OCI-LY3 (cell line): ENCODE results near the gene OMA1.
"Not testable (repeated sequence)": the region's sequence is repeated elsewhere in the genome, so short reads cannot be mapped to it uniquely, and the experiment has no call there.

Experiments
- H2AFZ ChIP-seq: fragments of 200-600, 300-600 bp; shearing (Covaris generic); 2 replicates; pipeline ENCODE4 v1.6.0; 2014; ENCODE audit warnings: antibody characterized with exemption, low read depth, low read length
- H3K27ac ChIP-seq: fragments of 200-600, 300-600 bp; sonication (generic); 2 replicates; pipeline ENCODE4 v1.5.1; 2014; ENCODE audit warnings: mild to moderate bottlenecking, low read length, moderate library complexity, mixed read lengths
- H3K27me3 ChIP-seq: fragments of 200-600, 300-600 bp; sonication (generic); 2 replicates; pipeline ENCODE4 v1.6.1; 2014; ENCODE audit warnings: low read depth, low read length, mixed read lengths
- H3K36me3 ChIP-seq: fragments of 200-600, 300-600 bp; sonication (generic); replicated peaks from 2 replicates; pipeline ENCODE3; 2014; ENCODE audit warnings: low read depth, low read length, mixed read lengths
- H3K4me1 ChIP-seq: fragments of 300-600, 200-600 bp; sonication (generic); 2 replicates; pipeline ENCODE4 v1.6.1; 2014; ENCODE audit warnings: low read length, mixed read lengths
- H3K4me2 ChIP-seq: fragments of 200-600, 300-600 bp; sonication (generic); 2 replicates; pipeline ENCODE4 v1.6.1; 2014; ENCODE audit warnings: low read length, mixed read lengths
- H3K4me3 ChIP-seq: fragments of 300-600, 200-600 bp; sonication (generic); 2 replicates; pipeline ENCODE4 v1.5.1; 2014; ENCODE audit warnings: antibody characterized with exemption, mild to moderate bottlenecking, low read length, moderate library complexity
- H3K79me2 ChIP-seq: fragments of 300-600, 200-600 bp; shearing (Covaris generic); 2 replicates; pipeline ENCODE4 v1.6.1; 2014; ENCODE audit warnings: mild to moderate bottlenecking, low read length, mixed read lengths
- H3K9ac ChIP-seq: fragments of 300-600, 200-600 bp; shearing (Covaris generic); 2 replicates; pipeline ENCODE4 v1.6.0; 2014; ENCODE audit warnings: mild to moderate bottlenecking, low read length, moderate library complexity
- H3K9me3 ChIP-seq: fragments of 200-600, 300-600 bp; shearing (Covaris generic); 2 replicates; pipeline ENCODE4 v1.6.1; 2014; ENCODE audit warnings: low read length, mixed read lengths; ENCODE audit not compliant: insufficient read depth
- H4K20me1 ChIP-seq: fragments of 200-600, 300-600 bp; sonication (generic); 2 replicates; pipeline ENCODE4 v1.6.1; 2016; ENCODE audit warnings: low read length, mixed read lengths; ENCODE audit not compliant: insufficient read depth
- EZH2phosphoT487 ChIP-seq: fragments of 200-600 bp; shearing (Covaris generic); IDR thresholded peaks from 2 replicates; pipeline ENCODE4 v1.6.1; 2018; ENCODE audit warnings: antibody characterized with exemption, mixed run types, low read depth
- TF ChIP-seq, protein P1 (sequence below): fragments of 200-600, 300-600 bp; sonication (generic); IDR thresholded peaks from 2 replicates; pipeline ENCODE4 v1.5.1; 2014; ENCODE audit warnings: antibody characterized with exemption, low read length, low read depth

Gene OMA1

DNA sequence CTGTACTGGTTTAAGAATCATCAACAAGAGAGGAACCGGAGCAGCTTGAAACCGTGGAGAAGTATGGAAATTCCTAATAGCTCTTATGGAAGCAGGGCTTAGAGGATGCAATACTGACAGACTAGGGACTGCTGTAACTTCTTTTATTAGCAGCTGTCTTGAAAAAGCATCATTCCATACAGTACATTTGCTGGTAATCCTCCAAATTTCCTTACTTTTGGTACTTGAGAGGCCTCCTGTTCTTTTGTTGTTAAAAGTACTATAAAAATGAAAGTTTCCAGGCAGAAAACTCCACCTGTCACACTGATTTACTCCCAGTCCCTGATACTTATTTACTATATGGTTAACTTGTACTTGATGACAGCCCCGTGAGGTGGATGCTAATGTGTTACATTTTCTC is 7.7 kb downstream of the OMA1 start:
- TF ChIP-seq, protein P1, sequence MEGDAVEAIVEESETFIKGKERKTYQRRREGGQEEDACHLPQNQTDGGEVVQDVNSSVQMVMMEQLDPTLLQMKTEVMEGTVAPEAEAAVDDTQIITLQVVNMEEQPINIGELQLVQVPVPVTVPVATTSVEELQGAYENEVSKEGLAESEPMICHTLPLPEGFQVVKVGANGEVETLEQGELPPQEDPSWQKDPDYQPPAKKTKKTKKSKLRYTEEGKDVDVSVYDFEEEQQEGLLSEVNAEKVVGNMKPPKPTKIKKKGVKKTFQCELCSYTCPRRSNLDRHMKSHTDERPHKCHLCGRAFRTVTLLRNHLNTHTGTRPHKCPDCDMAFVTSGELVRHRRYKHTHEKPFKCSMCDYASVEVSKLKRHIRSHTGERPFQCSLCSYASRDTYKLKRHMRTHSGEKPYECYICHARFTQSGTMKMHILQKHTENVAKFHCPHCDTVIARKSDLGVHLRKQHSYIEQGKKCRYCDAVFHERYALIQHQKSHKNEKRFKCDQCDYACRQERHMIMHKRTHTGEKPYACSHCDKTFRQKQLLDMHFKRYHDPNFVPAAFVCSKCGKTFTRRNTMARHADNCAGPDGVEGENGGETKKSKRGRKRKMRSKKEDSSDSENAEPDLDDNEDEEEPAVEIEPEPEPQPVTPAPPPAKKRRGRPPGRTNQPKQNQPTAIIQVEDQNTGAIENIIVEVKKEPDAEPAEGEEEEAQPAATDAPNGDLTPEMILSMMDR, result no peak
- no peak for TF ChIP-seq EZH2phosphoT487
- Histone ChIP-seq H2AFZ (no peak overlapping the region), H3K4me1 (no peaks in the 10 kb centered on the region), H3K4me3 (no peak overlapping the region), H4K20me1 (no peaks in the 10 kb centered on the region), H3K36me3 (no peaks in the 10 kb centered on the region), H3K27ac (no peak overlapping the region), H3K79me2 (no peaks in the 10 kb centered on the region), H3K9me3 (no peaks in the 10 kb centered on the region), H3K9ac (no peak overlapping the region), H3K27me3 (no peaks in the 10 kb centered on the region), H3K4me2 (no peak overlapping the region)

DNA sequence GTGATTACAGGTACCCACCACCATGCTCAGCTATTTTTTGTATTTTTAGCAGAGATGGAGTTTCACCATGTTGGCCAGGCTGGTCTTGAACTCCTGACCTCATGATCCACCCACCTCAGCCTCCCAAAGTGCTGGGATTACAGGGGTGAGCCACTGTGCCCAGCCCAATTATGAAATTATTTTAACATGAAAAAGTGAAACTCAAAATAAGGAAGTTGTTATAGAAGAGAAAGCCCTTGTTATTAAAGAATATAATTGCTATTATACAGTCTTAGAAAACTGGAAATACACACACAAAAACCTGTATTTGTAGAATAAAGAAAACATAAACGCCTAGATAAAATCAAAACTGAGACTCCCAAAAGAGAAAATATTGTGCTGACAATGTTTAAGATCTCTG is 14.7 kb downstream of the OMA1 start:
- not testable (repeated sequence) for H3K27me3 ChIP-seq, H3K9ac ChIP-seq, H3K4me2 ChIP-seq, H3K36me3 ChIP-seq, H3K79me2 ChIP-seq, H3K4me3 ChIP-seq, H4K20me1 ChIP-seq, H2AFZ ChIP-seq, H3K27ac ChIP-seq, H3K9me3 ChIP-seq, H3K4me1 ChIP-seq

DNA sequence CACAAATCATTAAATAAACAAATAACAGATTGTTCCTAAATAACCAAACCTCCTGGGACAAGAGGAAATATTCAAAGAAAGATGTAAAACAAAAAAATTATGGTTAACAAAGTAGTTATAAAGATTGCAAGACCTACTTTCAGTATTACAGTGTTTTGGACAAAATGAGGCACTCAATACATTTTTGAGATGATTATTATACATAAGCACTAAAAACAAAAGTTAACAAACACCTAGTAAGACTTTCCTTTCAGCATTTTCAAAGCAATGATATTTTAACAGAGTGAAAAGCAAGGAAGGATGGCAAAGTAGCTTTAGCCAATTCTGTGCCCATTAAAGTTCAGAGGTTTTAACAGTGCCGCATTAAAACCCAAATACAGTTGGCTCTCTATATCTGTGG is 17.2 kb downstream of the OMA1 start:
- H3K9me3 ChIP-seq, result no peaks in the 10 kb centered on the region
- no peaks in the 10 kb centered on the region for H3K79me2 ChIP-seq
- H3K27ac ChIP-seq, result no peak overlapping the region
- peaks cover 5% of the 10 kb centered on the region; the same call in 1 of the 2 replicates for H3K4me1 ChIP-seq
- no peaks in the 10 kb centered on the region for H4K20me1 ChIP-seq
- no peak for TF ChIP-seq EZH2phosphoT487
- TF ChIP-seq, protein P1, result no peak
- H3K27me3 ChIP-seq, result no peaks in the 10 kb centered on the region
- H3K4me3 ChIP-seq, result no peak overlapping the region
- H2AFZ ChIP-seq, result no peak overlapping the region
- no peak overlapping the region for H3K4me2 ChIP-seq
- no peak overlapping the region for H3K9ac ChIP-seq
- H3K36me3 ChIP-seq, result no peaks in the 10 kb centered on the region

DNA sequence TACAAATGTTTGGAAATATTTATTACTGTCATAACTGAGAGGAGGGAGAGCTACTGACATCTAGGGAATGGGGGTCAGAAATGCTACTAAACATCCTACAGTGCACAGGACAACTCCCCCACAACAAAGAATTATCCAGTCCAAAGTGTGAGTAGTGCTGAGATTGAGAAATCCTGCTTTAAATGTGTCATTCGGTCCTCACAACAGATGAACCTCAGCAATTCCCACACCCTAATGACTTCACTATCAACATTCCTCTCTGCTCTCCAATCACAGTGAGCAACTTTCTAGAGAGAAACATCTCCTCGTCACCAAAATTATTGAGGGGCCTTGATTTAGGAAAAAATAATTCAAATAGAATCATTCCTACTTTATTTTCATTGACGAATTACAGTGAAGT is 18.0 kb downstream of the OMA1 start:
- Histone ChIP-seq H3K9me3 (no peaks in the 10 kb centered on the region), H3K9ac (no peak overlapping the region), H3K79me2 (no peaks in the 10 kb centered on the region), H2AFZ (no peak overlapping the region), H3K36me3 (no peaks in the 10 kb centered on the region), H3K27ac (no peak overlapping the region), H3K4me2 (no peak overlapping the region), H4K20me1 (no peaks in the 10 kb centered on the region), H3K4me1 (peaks cover 5% of the 10 kb centered on the region; the same call in 1 of the 2 replicates), H3K4me3 (no peak overlapping the region), H3K27me3 (no peaks in the 10 kb centered on the region)
- TF ChIP-seq EZH2phosphoT487, result no peak
- TF ChIP-seq, protein P1, result no peak

DNA sequence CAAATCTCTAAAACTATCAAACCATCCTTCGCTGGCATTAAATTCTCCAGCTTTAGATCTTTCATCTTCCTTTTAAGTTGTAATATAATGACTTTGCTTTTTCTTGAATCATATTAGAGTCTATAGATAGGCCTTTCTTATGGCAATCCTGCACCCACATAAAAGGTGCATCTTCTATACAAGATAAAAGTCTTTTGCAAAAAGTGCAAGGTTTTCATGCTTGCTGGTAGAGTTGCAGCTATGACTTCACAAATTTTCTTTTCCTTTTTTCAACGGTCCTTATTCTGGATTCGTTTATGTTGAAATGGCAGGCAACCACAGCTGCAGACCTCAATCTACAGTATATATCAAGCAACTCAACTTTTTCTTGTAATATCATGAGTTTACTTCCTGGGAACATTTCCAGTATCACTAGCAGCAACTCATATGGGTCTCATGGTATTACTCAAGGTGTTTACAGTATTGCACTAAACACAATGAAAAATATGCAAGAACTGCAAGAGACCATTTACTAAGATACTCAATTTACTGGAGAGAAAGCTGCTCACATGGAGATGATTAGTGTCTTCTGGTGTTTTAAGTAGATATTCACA is 22.1 kb downstream of the OMA1 start:
- Histone ChIP-seq H3K27ac (no peak overlapping the region), H3K27me3 (no peaks in the 10 kb centered on the region), H3K9ac (no peak overlapping the region), H3K4me1 (no peaks in the 10 kb centered on the region), H2AFZ (no peak overlapping the region), H3K9me3 (no peaks in the 10 kb centered on the region), H3K79me2 (no peaks in the 10 kb centered on the region), H3K4me2 (no peak overlapping the region), H4K20me1 (no peaks in the 10 kb centered on the region), H3K36me3 (no peaks in the 10 kb centered on the region), H3K4me3 (no peak overlapping the region)
- TF ChIP-seq EZH2phosphoT487, result no peak
- TF ChIP-seq, protein P1, result no peak
